Activated CD8-positive, alpha-beta T cell treated with anti-CD3 and anti-CD28 coated beads for 36 hours (primary cell): ENCODE measurements around the gene PSMA4. TPM values are rescaled to one million over a fixed set of nuclear protein-coding genes. Genes with fewer than 3 reads are reported as not detected.

Source experiments
- ATAC-seq: fragments of 200-7000 bp; cut with Tn5 transposase; one replicate; pipeline ENCODE4 v1.10.0; 2021; ENCODE audit warnings: mild to moderate bottlenecking, moderate library complexity
- CTCF ChIA-PET: fragments of 350-600 bp; sonication (Branson Sonifier 250); formaldehyde crosslinking; loops from one replicate; lab custom pipeline; 2021; ENCODE audit warnings: antibody characterized with exemption; lab: Charles Lee
- POLR2A ChIA-PET: fragments of 350-600 bp; sonication (Branson Sonifier 250); formaldehyde crosslinking; loops from one replicate; lab custom pipeline; 2021; ENCODE audit warnings: antibody characterized with exemption; lab: Charles Lee
- DNase-seq: peaks from one replicate; pipeline ENCODE4 v3.0.0-alpha.2; 2020
- H3K27ac Mint-ChIP-seq: one replicate; pipeline ENCODE4 v1.8.0; 2021; ENCODE audit warnings: mild to moderate bottlenecking, mixed read lengths
- H3K27me3 Mint-ChIP-seq: one replicate; pipeline ENCODE4 v1.8.0; 2021; ENCODE audit warnings: mixed read lengths
- H3K36me3 Mint-ChIP-seq: one replicate; pipeline ENCODE4 v1.8.0; 2021; ENCODE audit warnings: low read depth, mixed read lengths
- H3K4me1 Mint-ChIP-seq: one replicate; pipeline ENCODE4 v1.8.0; 2021; ENCODE audit warnings: low read depth, mixed read lengths
- H3K4me3 Mint-ChIP-seq: one replicate; pipeline ENCODE4 v1.8.0; 2021; ENCODE audit warnings: mild to moderate bottlenecking, moderate library complexity, mixed read lengths
- H3K9me3 Mint-ChIP-seq: one replicate; pipeline ENCODE4 v1.8.0; 2021; ENCODE audit warnings: mixed read lengths
- CTCF ChIP-seq: fragments of 200-600 bp; IDR thresholded peaks from one replicate; pipeline ENCODE4 v1.8.0; 2022; ENCODE audit warnings: antibody characterized with exemption, mild to moderate bottlenecking
- intact Hi-C: fragments of 100-400 bp; cut with micrococcal nuclease; formaldehyde crosslinking; loops from one replicate; pipeline ENCODE4 v1.10.0; 2022
- total RNA-seq, 2 experiments: library from RNA; stranded (reverse); gene quantifications; one replicate each; pipeline ENCODE4 v1.2.3, GENCODE V29; 2021

Gene PSMA4
- 100 to 1,000 TPM; 256 to 257 TPM for total RNA-seq

GRCh38 chr15:78540141-78540870 is at the start of gene PSMA4:
Gene PSMA4, plus strand, starts transcription at chr15:78540444. Its CDS starts 1,484 bp downstream, at chr15:78541928.
- no peaks in the 10 kb centered on the region for H3K27me3 Mint-ChIP-seq
- H3K9me3 Mint-ChIP-seq: no peaks in the 10 kb centered on the region
- DNase-seq: peak; percentile 95
- H3K4me3 Mint-ChIP-seq: peak within 1 kb of the TSS; percentile 98
- POLR2A ChIA-PET: interaction anchor here (0.6 to 2.8 kb wide), 18 partner anchors 9 to 504 kb away, joined by 3 to 19 read pairs (median 4); partner anchors contain the start of genes DNAJA4, HYKK and IREB2
- peaks cover 36% of the 10 kb centered on the region for H3K36me3 Mint-ChIP-seq
- ATAC-seq: peak; percentile 87
- H3K4me1 Mint-ChIP-seq: peaks cover 22% of the 10 kb centered on the region
- CTCF ChIA-PET: interaction anchor here (0.8 to 1.5 kb wide), 5 partner anchors 10 to 268 kb away, joined by 3 to 4 read pairs (median 3); partner anchors contain the start of gene CHRNA5
- intact Hi-C loops: no loop called here
- TF ChIP-seq CTCF: no peak
- peak within 1 kb of the TSS; percentile 99 for H3K27ac Mint-ChIP-seq

GRCh38 chr15:78492872-78493271 is 47.4 kb upstream of the PSMA4 start:
- ATAC-seq (no peak), DNase-seq (no peak)
- CTCF ChIA-PET: no interaction called here
- no peak for TF ChIP-seq CTCF
- POLR2A ChIA-PET: no interaction called here
- Mint-ChIP-seq H3K4me3 (no peak overlapping the region), H3K27me3 (no peaks in the 10 kb centered on the region), H3K36me3 (peaks cover 48% of the 10 kb centered on the region), H3K9me3 (no peaks in the 10 kb centered on the region), H3K27ac (peak overlapping the region; percentile 47), H3K4me1 (peaks cover 4% of the 10 kb centered on the region)
- intact Hi-C loops: no loop called here

GRCh38 chr15:78501857-78502256 is 38.4 kb upstream of the PSMA4 start:
- TF ChIP-seq CTCF: no peak
- Mint-ChIP-seq H3K4me3 (no peak overlapping the region), H3K9me3 (peaks cover 3% of the 10 kb centered on the region), H3K36me3 (peaks cover 33% of the 10 kb centered on the region), H3K27ac (no peak overlapping the region), H3K4me1 (peaks cover 3% of the 10 kb centered on the region), H3K27me3 (no peaks in the 10 kb centered on the region)
- DNase-seq (no peak), ATAC-seq (no peak)
- ChIA-PET CTCF (interaction anchor here (1.5 kb wide), 1 partner anchor 20 kb away, joined by 3 read pairs; no protein-coding TSS in a partner anchor), POLR2A (no interaction called here)
- intact Hi-C loops: no loop called here

- Mint-ChIP-seq H3K4me3 (no peak overlapping the region), H3K27me3 (no peaks in the 10 kb centered on the region), H3K9me3 (peaks cover 3% of the 10 kb centered on the region), H3K27ac (no peak overlapping the region), H3K4me1 (peaks cover 6% of the 10 kb centered on the region), H3K36me3 (peaks cover 30% of the 10 kb centered on the region)
- ChIA-PET POLR2A (no interaction called here), CTCF (interaction anchor here (1.5 kb wide), 1 partner anchor 19 kb away, joined by 3 read pairs; no protein-coding TSS in a partner anchor)
- DNase-seq (no peak), ATAC-seq (no peak)
- intact Hi-C loops: no loop called here
- TF ChIP-seq CTCF: no peak
Measured at GRCh38 chr15:78502641-78503040, 37.6 kb upstream of the PSMA4 start.
